Measurements from ENCODE around the gene PINK1. TPM values are rescaled to one million over a fixed set of nuclear protein-coding genes. Genes with fewer than 3 reads are reported as not detected.
A peak's percentile ranks its signal among the peaks of the same experiment; 100 is the strongest.

Gene PINK1
- total and polyA plus RNA-seq, 2 of the 13 experiments (the other 11 are each of a cell fraction or from before 2014, with no cell fraction given), result 15.3 to 16.1 TPM

DNA sequence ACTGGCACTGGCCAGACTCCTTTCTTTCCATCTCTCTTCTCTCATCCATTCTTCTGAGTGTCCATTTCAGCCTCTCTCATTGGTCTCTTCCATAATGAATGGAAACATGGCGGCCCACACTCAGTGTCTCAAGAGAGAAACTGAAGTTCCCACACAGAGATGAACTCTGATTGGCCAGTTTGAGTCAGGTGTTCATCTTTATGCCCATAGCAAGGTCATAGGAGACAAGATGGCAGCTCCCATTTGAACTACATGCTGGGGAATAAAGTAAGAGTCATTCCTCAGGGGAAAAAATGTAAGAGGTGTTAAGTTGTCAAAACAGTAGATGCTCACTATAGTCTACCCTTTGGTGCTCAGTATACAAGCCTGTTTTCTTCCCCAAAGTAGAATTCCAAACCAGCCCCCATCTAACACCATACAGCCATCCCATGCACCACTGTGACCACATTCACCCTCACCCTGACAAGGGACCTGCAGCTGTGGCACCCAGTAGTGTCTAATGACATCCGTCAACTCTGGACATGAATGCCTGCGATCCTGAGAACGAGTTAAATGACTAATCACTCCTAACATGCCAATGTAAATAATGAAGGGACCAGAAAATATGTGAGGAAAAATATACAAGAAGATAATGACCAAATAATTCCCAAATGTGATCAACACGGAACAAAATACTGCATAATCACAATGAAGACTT lies 32.0 kb upstream of the PINK1 start (continued):
- TF ChIP-seq, protein P1, sequence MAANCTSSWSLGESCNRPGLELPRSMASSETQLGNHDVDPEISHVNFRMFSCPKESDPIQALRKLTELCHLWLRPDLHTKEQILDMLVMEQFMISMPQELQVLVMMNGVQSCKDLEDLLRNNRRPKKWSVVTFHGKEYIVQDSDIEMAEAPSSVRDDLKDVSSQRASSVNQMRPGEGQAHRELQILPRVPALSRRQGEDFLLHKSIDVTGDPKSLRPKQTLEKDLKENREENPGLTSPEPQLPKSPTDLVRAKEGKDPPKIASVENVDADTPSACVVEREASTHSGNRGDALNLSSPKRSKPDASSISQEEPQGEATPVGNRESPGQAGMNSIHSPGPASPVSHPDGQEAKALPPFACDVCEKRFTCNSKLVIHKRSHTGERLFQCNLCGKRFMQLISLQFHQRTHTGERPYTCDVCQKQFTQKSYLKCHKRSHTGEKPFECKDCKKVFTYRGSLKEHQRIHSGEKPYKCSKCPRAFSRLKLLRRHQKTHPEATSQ (CRISPR knock-in tag; IDR thresholded peaks at IDR 0.05; ENCODE audit: borderline replicate concordance), result no peak
- TF ChIP-seq MIER3 (CRISPR knock-in tag; IDR thresholded peaks at IDR 0.05; ENCODE audit: borderline replicate concordance), result no peak

DNA sequence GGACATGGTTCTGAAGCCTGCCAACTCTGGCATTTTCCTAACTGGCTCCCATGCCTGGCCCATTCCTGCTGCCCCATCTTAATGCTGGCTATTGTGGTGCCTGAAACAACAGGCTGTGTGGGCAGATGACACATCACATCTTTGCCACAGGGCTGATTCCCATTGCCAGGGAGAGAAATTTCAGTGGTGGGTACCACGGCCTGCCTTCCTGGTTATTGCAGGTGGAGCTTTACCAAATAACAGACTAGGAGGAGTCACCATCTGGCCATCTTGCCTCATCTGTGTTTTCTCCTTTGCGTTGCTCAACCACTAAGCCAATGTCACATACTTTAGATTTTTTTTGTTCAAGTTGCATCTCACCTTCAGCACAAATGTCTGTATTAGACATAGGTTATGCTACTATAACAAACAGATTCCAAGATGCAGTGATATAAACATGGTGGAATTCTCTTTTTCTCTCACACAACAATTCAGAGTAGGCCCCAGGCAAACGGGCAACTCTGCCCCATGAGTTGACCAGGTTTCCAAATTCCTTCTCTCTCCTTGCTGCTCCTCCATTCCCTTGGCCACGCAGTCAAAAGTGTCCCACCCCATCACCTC lies 30.3 kb upstream of the PINK1 start:
- H4K20me1 ChIP-seq (ENCODE audit: insufficient read depth, low read length), result no peaks in the 10 kb centered on the region
- intact Hi-C loops (cut with micrococcal nuclease; ENCODE audit: unreplicated experiment) (no loop called here), in situ Hi-C loops (cut with HindIII; ENCODE audit: extremely low pct_ligation_motif_present, low pct_unique_long_range_greater_than_20kb) (no loop called here)
- WGBS (ENCODE audit: low lambda C conversion rate), result 80% methylated on average over 4 of the region's 4 CpGs
- no peaks in the 10 kb centered on the region for H3K9me3 ChIP-seq (ENCODE audit: low read length)
- H3K9ac ChIP-seq (ENCODE audit: insufficient read depth, low read depth, low read length), result no peak overlapping the region
- no peak overlapping the region for H3K4me2 ChIP-seq (ENCODE audit: low read depth, low read length)
- H3K4me3 ChIP-seq (replicated peaks in 1 of 3; ENCODE audit: insufficient read depth in 1 of 3, low read depth in 2 of 3, low read length in 3 of 3), result no peak overlapping the region
- no peaks in the 10 kb centered on the region for H3K79me2 ChIP-seq (ENCODE audit: insufficient read depth, low read length)
- H3K36me3 ChIP-seq (replicated peaks in 1 of 2; ENCODE audit: control insufficient read depth in 1 of 2, insufficient read depth in 2 of 2, low read length in 2 of 2), result no peaks in the 10 kb centered on the region
- TF ChIP-seq ZNF367 (CRISPR knock-in tag; IDR thresholded peaks at IDR 0.05; ENCODE audit: borderline replicate concordance), result no peak
- 0 out of 2 replicates have a peak, but pooled peaks have one; percentile 7 for TF ChIP-seq CEBPB (IDR thresholded peaks at IDR 0.05; ENCODE audit: borderline replicate concordance, low read depth, low read length)
- TF ChIP-seq ZNF670 (CRISPR knock-in tag; IDR thresholded peaks at IDR 0.05; ENCODE audit: borderline replicate concordance), result no peak
- TF ChIP-seq, protein P2, sequence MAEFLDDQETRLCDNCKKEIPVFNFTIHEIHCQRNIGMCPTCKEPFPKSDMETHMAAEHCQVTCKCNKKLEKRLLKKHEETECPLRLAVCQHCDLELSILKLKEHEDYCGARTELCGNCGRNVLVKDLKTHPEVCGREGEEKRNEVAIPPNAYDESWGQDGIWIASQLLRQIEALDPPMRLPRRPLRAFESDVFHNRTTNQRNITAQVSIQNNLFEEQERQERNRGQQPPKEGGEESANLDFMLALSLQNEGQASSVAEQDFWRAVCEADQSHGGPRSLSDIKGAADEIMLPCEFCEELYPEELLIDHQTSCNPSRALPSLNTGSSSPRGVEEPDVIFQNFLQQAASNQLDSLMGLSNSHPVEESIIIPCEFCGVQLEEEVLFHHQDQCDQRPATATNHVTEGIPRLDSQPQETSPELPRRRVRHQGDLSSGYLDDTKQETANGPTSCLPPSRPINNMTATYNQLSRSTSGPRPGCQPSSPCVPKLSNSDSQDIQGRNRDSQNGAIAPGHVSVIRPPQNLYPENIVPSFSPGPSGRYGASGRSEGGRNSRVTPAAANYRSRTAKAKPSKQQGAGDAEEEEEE (CRISPR knock-in tag; IDR thresholded peaks at IDR 0.05; ENCODE audit: borderline replicate concordance), result no peak
- H3K27me3 ChIP-seq (ENCODE audit: control insufficient read depth in 1 of 2, insufficient read depth in 2 of 2, low read length in 2 of 2), result no peaks in the 10 kb centered on the region
- ATAC-seq, result no peak
- no peak for FAIRE-seq
- CTCF ChIA-PET (ENCODE audit: low intra/inter-chr PET ratio, low total read pairs), result no interaction called here
- DNase-seq (ENCODE audit: low spot score), result no peak
- no peak overlapping the region for H2AFZ ChIP-seq (ENCODE audit: low read length)
- H3K4me1 ChIP-seq (ENCODE audit: insufficient read depth, low read length), result peaks cover 32% of the 10 kb centered on the region
- no TSS peak for BruUV-seq (replicated peaks)
- H3K27ac ChIP-seq (ENCODE audit: extremely low read length, insufficient read depth, low read length), result no peak overlapping the region
- POLR2A ChIA-PET, result interaction anchor here (1.0 to 2.0 kb wide), 3 partner anchors 11 to 51 kb away, joined by 3 to 5 read pairs (median 5); no protein-coding TSS in a partner anchor

Measured in HepG2 (cell line).